NT2/D1 (cell line): ENCODE measurements around the gene SGCD.

Experiments
- SUZ12 ChIP-seq: IDR thresholded peaks from 2 replicates; pipeline ENCODE4 v1.6.1; 2011; ENCODE audit not compliant: insufficient read length, insufficient read depth; ENCODE audit errors: extremely low read depth
- YY1 ChIP-seq: IDR thresholded peaks from 2 replicates; pipeline ENCODE4 v1.6.1; 2011; ENCODE audit not compliant: insufficient read length, insufficient read depth
- ZNF274 ChIP-seq: IDR thresholded peaks from 2 replicates; pipeline ENCODE4 v1.6.1; 2011; ENCODE audit warnings: mild to moderate bottlenecking, low read depth, low read length

GRCh38 chr5:156718985-156719384, 392.0 kb downstream of the SGCD start:
- TF ChIP-seq SUZ12 (no peak), YY1 (no peak), ZNF274 (no peak)
